Kidney epithelial cell (primary cell): ENCODE data around the gene ZDHHC8. TPM values are rescaled to one million over a fixed set of nuclear protein-coding genes. Genes with fewer than 3 reads are reported as not detected.

Experiments used
- DNase-seq: peaks from one replicate; pipeline ENCODE4 v3.0.0-alpha.2; 2010; ENCODE audit warnings: low read depth
- H3K27me3 ChIP-seq: 2 replicates; pipeline ENCODE4 v1.6.0; 2011; ENCODE audit warnings: low read length; ENCODE audit not compliant: control insufficient read depth, insufficient read depth
- H3K36me3 ChIP-seq: 2 replicates; pipeline ENCODE4 v1.5.1; 2011; ENCODE audit warnings: low read length; ENCODE audit not compliant: control insufficient read depth, insufficient read depth
- H3K4me3 ChIP-seq: 2 replicates; pipeline ENCODE4 v1.5.1; 2011; ENCODE audit warnings: low read depth, mild to moderate bottlenecking, control low read depth, low read length
- total RNA-seq: library from RNA; depleted of rRNA; stranded (reverse); fragments of >200 nt; gene quantifications from 2 replicates; pipeline ENCODE4 v1.2.3, GENCODE V29; 2015
- TF ChIP-seq, protein P1 (sequence below): IDR thresholded peaks from 2 replicates; pipeline ENCODE4 v1.5.1; 2011; ENCODE audit warnings: mild to moderate bottlenecking, moderate library complexity, low read length, control low read depth, inconsistent platforms; ENCODE audit not compliant: insufficient read depth, poor library complexity, severe bottlenecking

Gene ZDHHC8
- total RNA-seq, 1 donor from 2014 or later, result 26.9 TPM

DNA sequence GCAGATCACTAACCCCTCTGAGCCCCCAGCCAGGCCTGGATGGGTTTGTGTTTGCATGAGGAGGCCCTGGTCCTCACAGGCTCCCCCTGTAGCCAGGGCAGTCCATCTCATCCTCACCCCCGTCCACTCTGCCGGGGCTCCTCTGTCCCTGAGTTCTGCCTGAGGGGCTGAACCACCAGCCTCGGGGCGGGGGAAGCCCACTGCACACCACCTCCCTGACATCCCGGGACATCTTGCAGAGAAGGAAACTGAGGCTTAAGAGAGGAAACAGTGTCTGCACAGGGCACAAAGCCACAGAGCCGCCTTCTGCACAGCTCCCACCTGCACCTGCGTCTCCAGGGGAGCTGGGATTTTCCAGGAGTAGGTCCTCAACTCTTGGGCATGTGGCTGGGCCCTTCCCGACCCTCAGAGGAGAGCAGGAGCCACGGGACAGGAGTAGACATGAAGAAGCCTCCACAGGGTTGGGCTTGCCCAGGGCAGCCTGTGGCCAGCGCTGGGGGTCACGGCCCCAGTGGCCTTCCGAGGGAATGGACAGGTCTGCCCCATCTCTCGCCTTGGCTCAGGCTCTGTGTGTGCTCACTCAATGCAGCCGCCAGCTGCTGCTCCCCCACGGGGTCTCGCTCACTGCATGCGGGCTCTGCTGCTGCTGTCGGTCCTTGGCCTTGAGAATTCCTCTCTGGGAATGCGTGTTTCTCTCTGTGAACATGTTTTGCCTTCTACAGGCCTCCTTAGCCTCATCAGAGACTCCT lies 64.7 kb downstream of the ZDHHC8 start:
- DNase-seq, result no peak
- Histone ChIP-seq H3K27me3 (peaks cover 34% of the 10 kb centered on the region), H3K36me3 (no peaks in the 10 kb centered on the region), H3K4me3 (no peak overlapping the region)
- TF ChIP-seq, protein P1, sequence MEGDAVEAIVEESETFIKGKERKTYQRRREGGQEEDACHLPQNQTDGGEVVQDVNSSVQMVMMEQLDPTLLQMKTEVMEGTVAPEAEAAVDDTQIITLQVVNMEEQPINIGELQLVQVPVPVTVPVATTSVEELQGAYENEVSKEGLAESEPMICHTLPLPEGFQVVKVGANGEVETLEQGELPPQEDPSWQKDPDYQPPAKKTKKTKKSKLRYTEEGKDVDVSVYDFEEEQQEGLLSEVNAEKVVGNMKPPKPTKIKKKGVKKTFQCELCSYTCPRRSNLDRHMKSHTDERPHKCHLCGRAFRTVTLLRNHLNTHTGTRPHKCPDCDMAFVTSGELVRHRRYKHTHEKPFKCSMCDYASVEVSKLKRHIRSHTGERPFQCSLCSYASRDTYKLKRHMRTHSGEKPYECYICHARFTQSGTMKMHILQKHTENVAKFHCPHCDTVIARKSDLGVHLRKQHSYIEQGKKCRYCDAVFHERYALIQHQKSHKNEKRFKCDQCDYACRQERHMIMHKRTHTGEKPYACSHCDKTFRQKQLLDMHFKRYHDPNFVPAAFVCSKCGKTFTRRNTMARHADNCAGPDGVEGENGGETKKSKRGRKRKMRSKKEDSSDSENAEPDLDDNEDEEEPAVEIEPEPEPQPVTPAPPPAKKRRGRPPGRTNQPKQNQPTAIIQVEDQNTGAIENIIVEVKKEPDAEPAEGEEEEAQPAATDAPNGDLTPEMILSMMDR, result no peak

Other genes with a start within 250 kb of the ZDHHC8 start
- gene COMT, start 190.0 kb upstream of the ZDHHC8 start, total RNA-seq, result 371 and 403 TPM in 2 replicates
- gene TXNRD2, start 190.0 kb upstream of the ZDHHC8 start, total RNA-seq, result 30.0 and 50.4 TPM in 2 replicates
- 74.5 and 107 TPM in 2 replicates for gene ARVCF, start 115.0 kb upstream of the ZDHHC8 start, total RNA-seq
- gene TANGO2, start 110.7 kb upstream of the ZDHHC8 start, total RNA-seq, result 20.9 and 22.0 TPM in 2 replicates
- 34.0 and 35.7 TPM in 2 replicates for gene DGCR8, start 51.6 kb upstream of the ZDHHC8 start, total RNA-seq
- gene RANBP1, start 15.7 kb upstream of the ZDHHC8 start, total RNA-seq, result 357 and 360 TPM in 2 replicates
- gene TRMT2A, start 14.6 kb upstream of the ZDHHC8 start, total RNA-seq, result 44.5 and 56.3 TPM in 2 replicates
- gene CCDC188, start 19.3 kb downstream of the ZDHHC8 start, total RNA-seq, result 0.55 and 1.8 TPM in 2 replicates
- 18.2 and 22.9 TPM in 2 replicates for gene RTN4R, start 136.5 kb downstream of the ZDHHC8 start, total RNA-seq
- gene DGCR6L, start 188.3 kb downstream of the ZDHHC8 start, total RNA-seq, result 83.5 and 100 TPM in 2 replicates